Ovary (tissue), 9 donors: Measurements from ENCODE around the gene OR2J1. TPM values are rescaled to one million over a fixed set of nuclear protein-coding genes. Genes with fewer than 3 reads are reported as not detected.
"Not testable (repeated sequence)": the region's sequence is repeated elsewhere in the genome, so short reads cannot be mapped to it uniquely, and the experiment has no call there.

Source experiments
- DNase-seq, 5 donors: peaks; one replicate each; pipeline ENCODE4 v3.0.0-alpha.2; 2019 to 2020
- H3K27ac ChIP-seq, 2 donors: fragments of 200-600 bp; one replicate each; pipeline versions ENCODE4 v1.5.1 to v1.8.0; 2019 to 2022
- H3K27me3 ChIP-seq: fragments of 200-600 bp; one replicate; pipeline ENCODE4 v1.8.0; 2022
- H3K36me3 ChIP-seq: fragments of 200-600 bp; sonication (generic); one replicate; pipeline ENCODE4 v1.5.1; 2019
- H3K4me1 ChIP-seq: one replicate; pipeline ENCODE4 v1.8.1; 2013; ENCODE audit warnings: mild to moderate bottlenecking, moderate library complexity; ENCODE audit not compliant: insufficient read depth
- H3K4me3 ChIP-seq: fragments of 200-600 bp; sonication (generic); one replicate; pipeline ENCODE4 v1.5.1; 2017
- H3K9me3 ChIP-seq, 2 donors: fragments of 200-600 bp in 1 of 2; sonication (generic) in 1 of 2; one replicate each; pipeline versions ENCODE4 v1.5.1 to v1.8.1; 2013 to 2019; ENCODE audit warnings: mild to moderate bottlenecking in 1 of 2, moderate library complexity in 1 of 2
- CTCF ChIP-seq, 3 donors: fragments of 450-650 bp in 2 of 3; fragments of 200-600 bp in 1 of 3; IDR thresholded peaks; one replicate each; pipeline versions ENCODE4 v1.5.1 to v1.8.0; 2016 to 2022; ENCODE audit warnings: antibody characterized with exemption in 3 of 3, mild to moderate bottlenecking in 1 of 3
- EP300 ChIP-seq: sonication (generic); formaldehyde crosslinking; IDR thresholded peaks from one replicate; pipeline ENCODE4 v1.6.1; 2017; ENCODE audit warnings: antibody characterized with exemption
- POLR2A ChIP-seq: fragments of 450-650 bp; IDR thresholded peaks from one replicate; pipeline ENCODE4 v1.6.1; 2017; ENCODE audit warnings: antibody characterized with exemption, mild to moderate bottlenecking, moderate library complexity
- WGBS, 3 donors: extraction: QIAGEN DNeasy Blood & Tissue Kit in 1 of 3; methylation state at CpG; one replicate each; pipeline versions ENCODE4 v1.1.5 to v1.1.7; 2013 to 2017; 5-methylcytosine and 5-hydroxymethylcytosine counted together
- intact Hi-C, 4 donors: fragments of 100-400 bp; cut with DNase I; formaldehyde crosslinking; loops; one replicate each; pipeline versions ENCODE4 v1.11.0 to v1.15.1; 2022 to 2023
- polyA plus RNA-seq, 2 donors: library from polyadenylated mRNA; stranded (reverse); fragments of 200-250 nt in 1 of 2; fragments of 350-450 nt in 1 of 2; fragmentation: Illumina TruSeq in 1 of 2; extraction: RNeasy Lipid Tissue Mini Kit (QIAGEN cat#74804) in 1 of 2; gene quantifications; one replicate each; pipeline ENCODE4 v1.2.3, GENCODE V29; 2013 to 2014
- total RNA-seq, 7 donors: library from RNA; depleted of rRNA in 2 of 7; stranded (reverse); fragments of >200 nt in 2 of 7; fragmentation: NEBNext Ultra II Directional in 3 of 7; extraction: Animal tissue kit (Norgen Biotek cat#: 25700) in 3 of 7; gene quantifications; one replicate each; pipeline versions ENCODE4 v1.1.0 to v1.2.4, GENCODE V29; 2016 to 2023
- donor health status: DM: no; HTN: no; CAD: no; lungs with moderate emphysema.
- donor health status: DM: no; HTN: no; CAD: no.
- donor health status: Bipolar disorder and iron deficiency.
- donor health status: DM: yes; HTN: yes; CAD: no.
- donor health status: DM: no; HTN: no; CAD: no.
- donor health status: DM: yes; HTN: yes; CAD: no.

Gene OR2J1
- total and polyA plus RNA-seq, 9 donors = not detected

GRCh38 chr6:29107758-29108157, 8.5 kb downstream of the OR2J1 start, which contains the start of gene OR2J3:
OR2J3 (plus strand) TSS chr6:29108058; CDS start chr6:29111891, 3,833 bp downstream.
- Histone ChIP-seq H3K27ac (no peak within 1 kb of the TSS), H3K4me1 (no peaks in the 10 kb centered on the region), H3K9me3 (no peaks in the 10 kb centered on the region), H3K27me3 (no peaks in the 10 kb centered on the region), H3K36me3 (no peaks in the 10 kb centered on the region), H3K4me3 (no peak within 1 kb of the TSS)
- no peak for DNase-seq
- TF ChIP-seq EP300 (no peak), CTCF (IDR thresholded peaks at IDR 0.05) (no peak), POLR2A (no peak)
- intact Hi-C loops = no loop called here
- 0 to 5% (median 0%) methylated on average over 1 of the region's 1 CpG for WGBS, 3 donors

GRCh38 chr6:29112135-29112534, 12.8 kb downstream of the OR2J1 start:
- Histone ChIP-seq H3K4me3 (no peak overlapping the region), H3K36me3 (no peaks in the 10 kb centered on the region), H3K9me3 (no peaks in the 10 kb centered on the region), H3K27me3 (no peaks in the 10 kb centered on the region), H3K4me1 (no peaks in the 10 kb centered on the region), H3K27ac (no peak overlapping the region)
- DNase-seq = no peak
- TF ChIP-seq EP300 (no peak), POLR2A (no peak), CTCF (IDR thresholded peaks at IDR 0.05) (no peak)
- WGBS, 3 donors = 68 to 76% (median 75%) methylated on average over 7 of the region's 7 CpGs
- intact Hi-C loops = no loop called here

GRCh38 chr6:29114964-29115363, 15.7 kb downstream of the OR2J1 start:
- intact Hi-C loops, H3K4me3 ChIP-seq, H3K4me1 ChIP-seq, H3K27me3 ChIP-seq, H3K9me3 ChIP-seq, H3K27ac ChIP-seq, H3K36me3 ChIP-seq, DNase-seq: not testable (repeated sequence)
- 84 to 93% (median 86%) methylated on average over 1 to 3 of the region's 3 CpGs for WGBS, 3 donors

- DNase-seq = no peak
- Histone ChIP-seq H3K27me3 (no peaks in the 10 kb centered on the region), H3K36me3 (no peaks in the 10 kb centered on the region), H3K4me3 (no peak overlapping the region), H3K27ac (no peak overlapping the region), H3K4me1 (no peaks in the 10 kb centered on the region), H3K9me3 (no peaks in the 10 kb centered on the region)
- WGBS, 3 donors = 74 to 76% (median 75%) methylated on average over 15 of the region's 15 CpGs
- TF ChIP-seq POLR2A (no peak), EP300 (no peak), CTCF (IDR thresholded peaks at IDR 0.05) (no peak)
- intact Hi-C loops = no loop called here
These were observed 30.2 kb downstream of the OR2J1 start for GRCh38 chr6:29129326-29130012.

- Histone ChIP-seq H3K9me3 (no peaks in the 10 kb centered on the region), H3K36me3 (no peaks in the 10 kb centered on the region), H3K27ac (no peak overlapping the region), H3K4me1 (no peaks in the 10 kb centered on the region), H3K27me3 (no peaks in the 10 kb centered on the region), H3K4me3 (no peak overlapping the region)
- TF ChIP-seq POLR2A = no peak
- TF ChIP-seq CTCF (IDR thresholded peaks at IDR 0.05) = no peak
- TF ChIP-seq EP300 = no peak
- intact Hi-C loops = no loop called here
- 87 to 90% (median 87%) methylated on average over 4 of the region's 4 CpGs for WGBS, 3 donors
- DNase-seq = no peak
These were observed 31.4 kb downstream of the OR2J1 start for GRCh38 chr6:29130644-29131043.
